GM12878 (cell line): Measurements from ENCODE around the gene PON3. TPM values are rescaled to one million over a fixed set of nuclear protein-coding genes. Genes with fewer than 3 reads are reported as not detected.

Experiments
- ATAC-seq: fragments of 200-7000 bp; cut with Tn5 transposase; 3 replicates; pipeline ENCODE4 v1.9.1; 2020; ENCODE audit warnings: mild to moderate bottlenecking, moderate library complexity
- BruUV-seq: library from RNA; stranded (reverse); fragments of 400-500 nt; replicated peaks from 2 replicates; lab custom pipeline; 2021; lab: Mats Ljungman, UMichigan
- CTCF ChIA-PET: fragments of 300-600 bp; sonication (Branson Sonifier 250); formaldehyde crosslinking; extraction: SDS; loops from one replicate; lab custom pipeline; 2021; ENCODE audit warnings: inconsistent platforms; lab: Yijun Ruan, JAX
- POLR2A ChIA-PET: fragments of 350-600 bp; formaldehyde crosslinking; extraction: SDS; loops from one replicate; lab custom pipeline; 2021; ENCODE audit warnings: inconsistent platforms; lab: Charles Lee
- RAD21 ChIA-PET: fragments of 300-600 bp; sonication (Branson Sonifier 250); formaldehyde crosslinking; loops from one replicate; lab custom pipeline; 2023; ENCODE audit warnings: antibody characterized with exemption; ENCODE audit not compliant: unreplicated experiment; lab: Charles Lee
- SMC1A ChIA-PET: fragments of 300-600 bp; sonication (Branson Sonifier 250); formaldehyde crosslinking; loops from one replicate; lab custom pipeline; 2023; ENCODE audit not compliant: unreplicated experiment, uncharacterized antibody; lab: Charles Lee
- DNase-seq: peaks from one replicate; pipeline ENCODE4 v3.0.0-alpha.2; 2011; ENCODE audit warnings: low read depth, low spot score
- FAIRE-seq: peaks from 3 replicates; lab custom pipeline; 2011; peaks lifted over from hg19 to GRCh38; lab: Jason Lieb, UNC
- H2AFZ ChIP-seq: 2 replicates; pipeline ENCODE4 v1.6.0; 2011; ENCODE audit warnings: low read depth, low read length, control low read depth; ENCODE audit not compliant: control insufficient read depth
- H3K27ac ChIP-seq: 2 replicates; pipeline ENCODE4 v1.5.1; 2011; ENCODE audit warnings: control low read depth; ENCODE audit not compliant: control insufficient read depth, insufficient read depth
- H3K27me3 ChIP-seq, 2 experiments: replicated peaks in 1 of 2; 2 replicates each; pipeline versions ENCODE4 v1.6.0 to v1.6.1; 2011; ENCODE audit warnings: low read length in 1 of 2; ENCODE audit not compliant: control insufficient read depth in 2 of 2, insufficient read depth in 2 of 2
- H3K36me3 ChIP-seq, 2 experiments: 2 replicates each; pipeline ENCODE4 v1.5.1; 2011; ENCODE audit warnings: low read length in 1 of 2; ENCODE audit not compliant: control insufficient read depth in 2 of 2, insufficient read depth in 2 of 2
- H3K4me1 ChIP-seq: 2 replicates; pipeline ENCODE4 v1.6.1; 2011; ENCODE audit warnings: mild to moderate bottlenecking, low read length, moderate library complexity, mixed read lengths; ENCODE audit not compliant: control insufficient read depth, insufficient read depth
- H3K4me2 ChIP-seq: 2 replicates; pipeline ENCODE4 v1.6.0; 2011; ENCODE audit warnings: control low read depth; ENCODE audit not compliant: control insufficient read depth, insufficient read depth
- H3K4me3 ChIP-seq: fragments of 200-600 bp; sonication (generic); 2 replicates; pipeline ENCODE4 v1.5.1; 2016
- H3K79me2 ChIP-seq: 2 replicates; pipeline ENCODE4 v1.6.0; 2011; ENCODE audit warnings: low read length; ENCODE audit not compliant: control insufficient read depth, insufficient read depth
- H3K9ac ChIP-seq: 2 replicates; pipeline ENCODE4 v1.8.0; 2011; ENCODE audit warnings: low read length, control low read depth, mixed read lengths; ENCODE audit not compliant: control insufficient read depth, insufficient read depth
- H3K9me3 ChIP-seq: replicated peaks from 3 replicates; pipeline ENCODE4 v1.5.1; 2011; ENCODE audit warnings: mild to moderate bottlenecking, low read length; ENCODE audit not compliant: control insufficient read depth, insufficient read depth
- H4K20me1 ChIP-seq: 2 replicates; pipeline ENCODE4 v1.6.0; 2011; ENCODE audit not compliant: control insufficient read depth, insufficient read depth
- E2F4 ChIP-seq: IDR thresholded peaks from 2 replicates; pipeline ENCODE4 v1.6.1; 2012; ENCODE audit warnings: low read depth, low read length, improper control_type of control experiment
- HDAC2 ChIP-seq: fragments of 200-600 bp; sonication (generic); IDR thresholded peaks from 2 replicates; pipeline ENCODE4 v1.6.1; 2017
- HDGF ChIP-seq: fragments of 450-650 bp; IDR thresholded peaks from 2 replicates; pipeline ENCODE4 v1.6.1; 2016; ENCODE audit warnings: antibody characterized with exemption
- IKZF2 ChIP-seq, 2 experiments: fragments of 450-650 bp; IDR thresholded peaks; 2 replicates each; pipeline ENCODE4 v1.6.1; 2017; ENCODE audit warnings: mild to moderate bottlenecking in 2 of 2, moderate library complexity in 2 of 2
- MLLT1 ChIP-seq: fragments of 450-650 bp; IDR thresholded peaks from 2 replicates; pipeline ENCODE4 v1.6.1; 2016; ENCODE audit warnings: mild to moderate bottlenecking
- POLR2A ChIP-seq: IDR thresholded peaks from 2 replicates; pipeline ENCODE4 v1.6.1; 2011; ENCODE audit warnings: low read depth, mild to moderate bottlenecking, low read length
- YBX1 ChIP-seq: fragments of 450-650 bp; IDR thresholded peaks from 2 replicates; pipeline ENCODE4 v1.6.1; 2016; ENCODE audit warnings: antibody characterized with exemption
- WGBS: methylation state at CpG from one replicate; pipeline ENCODE4 v1.1.6; 2016; ENCODE audit warnings: low lambda C conversion rate; ENCODE audit not compliant: insufficient replicate concordance, insufficient coverage; ENCODE audit errors: missing lambda C conversion rate; 5-methylcytosine and 5-hydroxymethylcytosine counted together
- in situ Hi-C: fragments of 300-500 bp; cut with MboI; formaldehyde crosslinking; loops from 9 replicates; pipeline ENCODE4 v1.14.3; 2018; ENCODE audit warnings: mixed read lengths
- intact Hi-C: fragments of 100-400 bp; cut with micrococcal nuclease; formaldehyde crosslinking; loops from one replicate; pipeline ENCODE4 v1.14.2; 2022; ENCODE audit not compliant: unreplicated experiment
- polyA plus RNA-seq, 11 experiments: library from polyadenylated mRNA; depleted of rRNA in 4 of 11; unstranded in 6 of 11; stranded (reverse) in 5 of 11; fragments of >200 nt; fragmentation: Nextera tagmentation in 4 of 11; fragmentation: Illumina TruSeq in 1 of 11; extraction: Ambion mirVana in 4 of 11; extraction: Trizol in 1 of 11; gene quantifications; 1 replicate in 1 of 11; 2 replicates in 10 of 11; pipeline versions ENCODE4 v1.2.1 to v1.2.3, GENCODE V29; 2011 to 2016; ENCODE audit warnings: inconsistent platforms in 2 of 11, missing spikeins in 2 of 11, low read depth in 1 of 11
- total RNA-seq, 4 experiments: library from RNA; depleted of rRNA in 3 of 4; stranded (reverse); fragments of >200 nt in 3 of 4; fragmentation: Illumina TruSeq in 1 of 4; extraction: Trizol in 1 of 4; gene quantifications; 2 replicates each; pipeline versions ENCODE4 v1.2.1 to v1.2.3, GENCODE V29; 2013 to 2021

The PON3 gene
- total and polyA plus RNA-seq, 10 of the 15 experiments (the other 5 are each of a cell fraction or from before 2014, with no cell fraction given) = 0.45 to 2.0 (median 0.91) TPM

- no peak for TF ChIP-seq E2F4
Measured at GRCh38 chr7:95436407-95436806, 40.2 kb upstream of the PON3 start (continued).

DNA sequence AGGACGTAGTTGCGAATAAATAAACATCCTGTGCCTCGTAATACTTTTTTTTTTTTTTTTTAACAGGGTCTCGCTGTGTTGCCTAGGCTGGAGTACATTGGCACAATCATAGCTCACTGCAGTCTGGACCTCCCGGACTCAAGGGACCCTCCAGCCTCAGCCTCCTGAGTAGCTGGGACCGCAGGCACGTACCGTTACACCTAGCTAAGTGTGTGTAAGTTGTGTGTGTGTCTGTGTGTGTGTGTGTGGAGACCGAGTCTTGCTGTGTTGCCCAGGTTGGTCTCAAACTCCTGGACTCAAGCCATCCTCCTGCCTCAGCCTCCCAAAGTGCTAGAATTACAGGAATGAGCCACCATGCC is 39.2 kb upstream of the PON3 start:
- DNase-seq (no peak), FAIRE-seq (no peak), ATAC-seq (peak; percentile 1)
- H3K4me2 ChIP-seq = peak overlapping the region; percentile 72; the same call in 1 of the 2 replicates
- no peak overlapping the region for H3K27ac ChIP-seq
- 43% methylated on average over 9 of the region's 9 CpGs for WGBS
- no peaks in the 10 kb centered on the region for H3K9me3 ChIP-seq
- CTCF ChIA-PET = interaction anchor here (0.6 to 3.1 kb wide), 7 partner anchors 10 to 907 kb away, joined by 3 to 22 read pairs (median 6); no protein-coding TSS in a partner anchor
- H3K9ac ChIP-seq = no peak overlapping the region
- no peaks in the 10 kb centered on the region for H3K27me3 ChIP-seq
- no TSS peak for BruUV-seq
- POLR2A ChIA-PET = interaction anchor here (0.8 to 2.0 kb wide), 6 partner anchors 11 to 41 kb away, joined by 3 to 8 read pairs (median 5); no protein-coding TSS in a partner anchor
- intact Hi-C loops = loop anchor here (1.0 to 2.0 kb wide), 3 partner anchors 15 to 65 kb away; no protein-coding TSS in a partner anchor
- H3K4me1 ChIP-seq = no peaks in the 10 kb centered on the region
- RAD21 ChIA-PET = interaction anchor here (0.6 to 4.7 kb wide), 10 partner anchors 9 to 251 kb away, joined by 3 to 36 read pairs (median 6); no protein-coding TSS in a partner anchor
- in situ Hi-C loops = no loop called here
- 0 out of 4 replicates have a peak, but pooled peaks of 1 of the 2 experiments have one; percentile 5 for TF ChIP-seq IKZF2 (IDR thresholded peaks at IDR 0.05)
- TF ChIP-seq POLR2A = no peak
- TF ChIP-seq HDGF = 0 out of 2 replicates have a peak, but pooled peaks have one; percentile 43
- peak; percentile 82; the same call in 1 of the 2 replicates for TF ChIP-seq MLLT1
- no peak for TF ChIP-seq HDAC2
- TF ChIP-seq YBX1 = 0 out of 2 replicates have a peak, but pooled peaks have one; percentile 53
- SMC1A ChIA-PET = interaction anchor here (0.7 to 3.8 kb wide), 13 partner anchors 9 to 65 kb away, joined by 3 to 21 read pairs (median 7); no protein-coding TSS in a partner anchor
- no peaks in the 10 kb centered on the region; a peak in 1 of 4 replicates for H3K36me3 ChIP-seq
- H4K20me1 ChIP-seq = no peaks in the 10 kb centered on the region
- no peak overlapping the region for H2AFZ ChIP-seq
- H3K79me2 ChIP-seq = no peaks in the 10 kb centered on the region
- H3K4me3 ChIP-seq = no peak overlapping the region
